Left lung (tissue), 10 donors: Measurements from ENCODE around the gene TRIM32. TPM values are rescaled to one million over a fixed set of nuclear protein-coding genes. Genes with fewer than 3 reads are reported as not detected.
A peak's percentile ranks its signal among the peaks of the same experiment; 100 is the strongest.

Source experiments
- ATAC-seq: fragments of 200-7000 bp; cut with Tn5 transposase; one replicate; pipeline ENCODE4 v1.9.1; 2020; ENCODE audit warnings: moderate library complexity
- DNase-seq, 4 donors: peaks; one replicate each; pipeline ENCODE4 v3.0.0-alpha.2; 2013 to 2020
- H3K27ac ChIP-seq, 2 donors: fragments of 200-600 bp; sonication (generic) in 1 of 2; one replicate each; pipeline versions ENCODE4 v1.5.0 to v1.8.0; 2020 to 2021
- H3K27me3 ChIP-seq, 2 donors: fragments of 200-600 bp; sonication (generic) in 1 of 2; one replicate each; pipeline versions ENCODE4 v1.5.0 to v1.8.0; 2020 to 2021
- H3K36me3 ChIP-seq, 2 donors: fragments of 200-600 bp; sonication (generic) in 1 of 2; one replicate each; pipeline versions ENCODE4 v1.5.0 to v1.8.0; 2020 to 2021
- H3K4me1 ChIP-seq, 2 donors: fragments of 200-600 bp; one replicate each; pipeline ENCODE4 v1.8.0; 2021
- H3K4me3 ChIP-seq, 2 donors: fragments of 200-600 bp; sonication (generic) in 1 of 2; one replicate each; pipeline versions ENCODE4 v1.5.0 to v1.8.0; 2020 to 2021; ENCODE audit warnings: mild to moderate bottlenecking in 1 of 2
- H3K9me3 ChIP-seq, 2 donors: fragments of 200-600 bp; sonication (generic) in 1 of 2; one replicate each; pipeline versions ENCODE4 v1.5.0 to v1.8.0; 2020 to 2021
- CTCF ChIP-seq, 2 donors: fragments of 200-600 bp; sonication (generic) in 1 of 2; IDR thresholded peaks; one replicate each; pipeline versions ENCODE4 v1.5.0 to v1.8.0; 2021; ENCODE audit warnings: antibody characterized with exemption in 2 of 2
- intact Hi-C, 2 donors: fragments of 100-400 bp; cut with DNase I; formaldehyde crosslinking; loops; one replicate each; pipeline versions ENCODE4 v1.11.2 to v1.14.2; 2022
- polyA plus RNA-seq, 6 donors: library from polyadenylated mRNA; unstranded; fragments of 120-200 nt; gene quantifications; one replicate each; pipeline ENCODE4 v1.2.1, GENCODE V29; 2013; ENCODE audit not compliant: insufficient read length in 6 of 6
- total RNA-seq, 2 donors: library from RNA; stranded (reverse); fragmentation: NEBNext Ultra II Directional; extraction: Animal tissue kit (Norgen Biotek cat#: 25700); gene quantifications; one replicate each; pipeline ENCODE4 v1.2.1, GENCODE V29; 2021
- donor health status: DM: no; HTN: yes; CAD: no.
- donor health status: DM: no; HTN: no; CAD: no.

TRIM32 gene
- total and polyA plus RNA-seq, 8 donors = 17.3 to 24.8 (median 22.8) TPM

GRCh38 chr9:116733010-116733641 lies 46.0 kb downstream of the TRIM32 start:
- Histone ChIP-seq H3K9me3 (no peaks in the 10 kb centered on the region), H3K4me3 (no peak overlapping the region), H3K27ac (no peak overlapping the region), H3K4me1 (no peaks in the 10 kb centered on the region), H3K36me3 (no peaks in the 10 kb centered on the region), H3K27me3 (no peaks in the 10 kb centered on the region)
- DNase-seq = no peak
- intact Hi-C loops = loop anchor here in 1 of 2 donors (5.0 kb wide), 1 partner anchor 124 kb away; no protein-coding TSS in a partner anchor
- no peak for ATAC-seq
- TF ChIP-seq CTCF (IDR thresholded peaks at IDR 0.05) = no peak

- no peak for TF ChIP-seq CTCF (IDR thresholded peaks at IDR 0.05)
- H3K4me3 ChIP-seq = no peak overlapping the region
- ATAC-seq (no peak), DNase-seq (no peak)
- H3K4me1 ChIP-seq = no peaks in the 10 kb centered on the region
- H3K27ac ChIP-seq = no peak overlapping the region
- no peaks in the 10 kb centered on the region for H3K27me3 ChIP-seq
- H3K9me3 ChIP-seq = no peaks in the 10 kb centered on the region
- no peaks in the 10 kb centered on the region for H3K36me3 ChIP-seq
- intact Hi-C loops = loop anchor here in 1 of 2 donors (5.0 kb wide), 1 partner anchor 121 kb away; no protein-coding TSS in a partner anchor
Observed at GRCh38 chr9:116736399-116737151, 49.5 kb downstream of the TRIM32 start.

GRCh38 chr9:116737152-116737546 lies 50.0 kb downstream of the TRIM32 start:
- Histone ChIP-seq H3K27ac (no peak overlapping the region), H3K4me1 (no peaks in the 10 kb centered on the region), H3K9me3 (no peaks in the 10 kb centered on the region), H3K36me3 (no peaks in the 10 kb centered on the region), H3K4me3 (no peak overlapping the region), H3K27me3 (no peaks in the 10 kb centered on the region)
- TF ChIP-seq CTCF (IDR thresholded peaks at IDR 0.05) = peak; percentile 80 to 82
- ATAC-seq (peak; percentile 94), DNase-seq (peak; percentile 68 to 92 (median 79))
- intact Hi-C loops = loop anchor here in 1 of 2 donors (5.0 kb wide), 1 partner anchor 120 kb away; no protein-coding TSS in a partner anchor

GRCh38 chr9:116741086-116741740 lies 54.1 kb downstream of the TRIM32 start:
- H3K4me3 ChIP-seq = no peak overlapping the region
- TF ChIP-seq CTCF (IDR thresholded peaks at IDR 0.05) = no peak
- no peak overlapping the region for H3K27ac ChIP-seq
- H3K4me1 ChIP-seq = no peaks in the 10 kb centered on the region
- no peaks in the 10 kb centered on the region for H3K36me3 ChIP-seq
- H3K27me3 ChIP-seq = no peaks in the 10 kb centered on the region
- no peak for ATAC-seq
- intact Hi-C loops = no loop called here
- DNase-seq = no peak
- H3K9me3 ChIP-seq = no peaks in the 10 kb centered on the region

- H3K4me3 ChIP-seq = no peak overlapping the region
- no peaks in the 10 kb centered on the region for H3K4me1 ChIP-seq
- H3K27me3 ChIP-seq = no peaks in the 10 kb centered on the region
- no peak overlapping the region for H3K27ac ChIP-seq
- no peaks in the 10 kb centered on the region for H3K36me3 ChIP-seq
- TF ChIP-seq CTCF (IDR thresholded peaks at IDR 0.05) = no peak
- no peak for DNase-seq
- ATAC-seq = no peak
- no peaks in the 10 kb centered on the region for H3K9me3 ChIP-seq
- intact Hi-C loops = no loop called here
Observed at GRCh38 chr9:116741742-116742141, 54.6 kb downstream of the TRIM32 start.
